H54 (cell line): ENCODE measurements around the gene RNF149.
"Not testable (repeated sequence)": the region's sequence is repeated elsewhere in the genome, so short reads cannot be mapped to it uniquely, and the experiment has no call there.

ENCODE experiments used
- DNase-seq: peaks from one replicate; pipeline ENCODE4 v3.0.0; 2011; ENCODE audit warnings: low spot score, mixed read lengths; ENCODE audit not compliant: insufficient read length
- FAIRE-seq: peaks from 3 replicates; lab custom pipeline; 2011; peaks lifted over from hg19 to GRCh38; lab: Jason Lieb, UNC
- POLR2A ChIP-seq: IDR thresholded peaks from 2 replicates; pipeline ENCODE4 v1.6.1; 2011; ENCODE audit warnings: low read depth, mild to moderate bottlenecking, low read length

RNF149 gene

GRCh38 chr2:101342625-101343008 is 34.1 kb upstream of the RNF149 start:
- DNase-seq (no peak), FAIRE-seq (no peak)
- TF ChIP-seq POLR2A = no peak

GRCh38 chr2:101341901-101342624 is 33.6 kb upstream of the RNF149 start:
- no peak for TF ChIP-seq POLR2A
- FAIRE-seq = peak; percentile 81
- DNase-seq = peak; percentile 77

- no peak for TF ChIP-seq POLR2A
- no peak for FAIRE-seq
These were observed 32.9 kb upstream of the RNF149 start for GRCh38 chr2:101341421-101341820.

GRCh38 chr2:101340141-101340551 is 31.6 kb upstream of the RNF149 start:
- TF ChIP-seq POLR2A = no peak
- DNase-seq (no peak), FAIRE-seq (no peak)

More at GRCh38 chr2:101341421-101341820, 32.9 kb upstream of the RNF149 start:
- no peak for DNase-seq

- FAIRE-seq = no peak
These were observed 30.9 kb upstream of the RNF149 start for GRCh38 chr2:101339266-101339880.

GRCh38 chr2:101337877-101338276 is 29.4 kb upstream of the RNF149 start:
- DNase-seq (no peak), FAIRE-seq (peak; percentile 48)
- TF ChIP-seq POLR2A = no peak

More at GRCh38 chr2:101339266-101339880, 30.9 kb upstream of the RNF149 start:
- TF ChIP-seq POLR2A = no peak
- no peak for DNase-seq

- FAIRE-seq = no peak
These were observed 24.6 kb upstream of the RNF149 start for GRCh38 chr2:101332885-101333766.

GRCh38 chr2:101331202-101331601 is 22.7 kb upstream of the RNF149 start:
- DNase-seq (no peak), FAIRE-seq (no peak)
- TF ChIP-seq POLR2A = no peak

More at GRCh38 chr2:101332885-101333766, 24.6 kb upstream of the RNF149 start:
- TF ChIP-seq POLR2A = no peak
- DNase-seq = no peak

- no peak for TF ChIP-seq POLR2A
- DNase-seq = no peak
- FAIRE-seq = no peak
These were observed 21.9 kb upstream of the RNF149 start for GRCh38 chr2:101330253-101330933.

- no peak for TF ChIP-seq POLR2A
- no peak for DNase-seq
- FAIRE-seq = no peak
These were observed 20.5 kb upstream of the RNF149 start for GRCh38 chr2:101329026-101329425.

- DNase-seq (no peak), FAIRE-seq (peak; percentile 11)
- TF ChIP-seq POLR2A = no peak
These were observed 20.0 kb upstream of the RNF149 start for GRCh38 chr2:101328474-101329007.

- FAIRE-seq (no peak), DNase-seq (no peak)
- no peak for TF ChIP-seq POLR2A
These were observed 19.4 kb upstream of the RNF149 start for GRCh38 chr2:101327863-101328394.

GRCh38 chr2:101325425-101325824 is 16.9 kb upstream of the RNF149 start:
- DNase-seq (no peak), FAIRE-seq (no peak)
- no peak for TF ChIP-seq POLR2A

- not testable (repeated sequence) for DNase-seq, FAIRE-seq
These were observed 8.1 kb upstream of the RNF149 start for GRCh38 chr2:101316568-101316967.
